ENCODE data around the gene THSD4. TPM values are rescaled to one million over a fixed set of nuclear protein-coding genes. Genes with fewer than 3 reads are reported as not detected.

Gene THSD4
- total RNA-seq, 1 experiment from 2014 or later, result 36.3 TPM

GRCh38 chr15:71755092-71755970, 640.1 kb downstream of the THSD4 start:
- intact Hi-C loops (cut with micrococcal nuclease), result no loop called here
- no peaks in the 10 kb centered on the region for H3K36me3 Mint-ChIP-seq (ENCODE audit: insufficient read depth, unreplicated experiment)
- peaks cover 16% of the 10 kb centered on the region for H3K4me1 Mint-ChIP-seq (ENCODE audit: insufficient read depth, unreplicated experiment)
- H3K4me3 Mint-ChIP-seq (ENCODE audit: unreplicated experiment), result no peak overlapping the region
- DNase-seq (ENCODE audit: unreplicated experiment), result no peak
- no peaks in the 10 kb centered on the region for H3K9me3 Mint-ChIP-seq (ENCODE audit: unreplicated experiment)
- ChIA-PET POLR2A (interaction anchor here (0.6 kb wide), 1 partner anchor 44 kb away, joined by 3 read pairs; no protein-coding TSS in a partner anchor), CTCF (interaction anchor here (0.5 to 4.9 kb wide), 5 partner anchors 10 to 515 kb away, joined by 3 to 35 read pairs (median 5); no protein-coding TSS in a partner anchor)
- H3K27ac Mint-ChIP-seq (ENCODE audit: low read depth, unreplicated experiment), result no peak overlapping the region
- no peak for TF ChIP-seq CTCF (IDR thresholded peaks at IDR 0.05; ENCODE audit: unreplicated experiment)
- no TSS peak for BruUV-seq (replicated peaks)
- H3K27me3 Mint-ChIP-seq (ENCODE audit: insufficient read depth, unreplicated experiment), result no peaks in the 10 kb centered on the region

- Mint-ChIP-seq H3K4me3 (ENCODE audit: unreplicated experiment) (no peak overlapping the region), H3K36me3 (ENCODE audit: insufficient read depth, unreplicated experiment) (peaks cover 2% of the 10 kb centered on the region), H3K9me3 (ENCODE audit: unreplicated experiment) (peaks cover 8% of the 10 kb centered on the region), H3K27ac (ENCODE audit: low read depth, unreplicated experiment) (no peak overlapping the region), H3K4me1 (ENCODE audit: insufficient read depth, unreplicated experiment) (peaks cover 19% of the 10 kb centered on the region), H3K27me3 (ENCODE audit: insufficient read depth, unreplicated experiment) (no peaks in the 10 kb centered on the region)
- POLR2A ChIA-PET, result no interaction called here
- intact Hi-C loops (cut with micrococcal nuclease), result no loop called here
- DNase-seq (ENCODE audit: unreplicated experiment), result no peak
- CTCF ChIA-PET, result interaction anchor here (0.6 to 1.7 kb wide), 5 partner anchors 9 to 360 kb away, joined by 3 to 5 read pairs (median 4); no protein-coding TSS in a partner anchor
- BruUV-seq (replicated peaks), result no TSS peak
- no peak for TF ChIP-seq CTCF (IDR thresholded peaks at IDR 0.05; ENCODE audit: unreplicated experiment)
These were observed 641.5 kb downstream of the THSD4 start for GRCh38 chr15:71756599-71757352.

GRCh38 chr15:71757741-71758530, 642.7 kb downstream of the THSD4 start:
- H3K4me1 Mint-ChIP-seq (ENCODE audit: insufficient read depth, unreplicated experiment), result peaks cover 14% of the 10 kb centered on the region
- BruUV-seq (replicated peaks), result no TSS peak
- DNase-seq (ENCODE audit: unreplicated experiment), result no peak
- no peak overlapping the region for H3K4me3 Mint-ChIP-seq (ENCODE audit: unreplicated experiment)
- ChIA-PET POLR2A (interaction anchor here (0.5 kb wide), 1 partner anchor 21 kb away, joined by 3 read pairs; no protein-coding TSS in a partner anchor), CTCF (interaction anchor here (0.5 to 0.7 kb wide), 2 partner anchors 23 to 28 kb away, joined by 3 to 7 read pairs; no protein-coding TSS in a partner anchor)
- no peaks in the 10 kb centered on the region for H3K27me3 Mint-ChIP-seq (ENCODE audit: insufficient read depth, unreplicated experiment)
- peaks cover 7% of the 10 kb centered on the region for H3K36me3 Mint-ChIP-seq (ENCODE audit: insufficient read depth, unreplicated experiment)
- peaks cover 8% of the 10 kb centered on the region for H3K9me3 Mint-ChIP-seq (ENCODE audit: unreplicated experiment)
- H3K27ac Mint-ChIP-seq (ENCODE audit: low read depth, unreplicated experiment), result no peak overlapping the region
- intact Hi-C loops (cut with micrococcal nuclease), result no loop called here
- no peak for TF ChIP-seq CTCF (IDR thresholded peaks at IDR 0.05; ENCODE audit: unreplicated experiment)

All from MCF 10A (cell line).